DMS153 treated with DMSO at 0.1 percent for 48 hours (cell line): ENCODE measurements around the gene ILKAP.

Source experiments
- DNase-seq: peaks from one replicate; lab custom pipeline; 2025; ENCODE audit not compliant: unreplicated experiment; lab: John Stamatoyannopoulos, UW

The ILKAP gene

GRCh38 chr2:238152771-238153688 is 50.5 kb downstream of the ILKAP start:
- no peak for DNase-seq

GRCh38 chr2:238151628-238152235 is 51.8 kb downstream of the ILKAP start:
- no peak for DNase-seq

DNA sequence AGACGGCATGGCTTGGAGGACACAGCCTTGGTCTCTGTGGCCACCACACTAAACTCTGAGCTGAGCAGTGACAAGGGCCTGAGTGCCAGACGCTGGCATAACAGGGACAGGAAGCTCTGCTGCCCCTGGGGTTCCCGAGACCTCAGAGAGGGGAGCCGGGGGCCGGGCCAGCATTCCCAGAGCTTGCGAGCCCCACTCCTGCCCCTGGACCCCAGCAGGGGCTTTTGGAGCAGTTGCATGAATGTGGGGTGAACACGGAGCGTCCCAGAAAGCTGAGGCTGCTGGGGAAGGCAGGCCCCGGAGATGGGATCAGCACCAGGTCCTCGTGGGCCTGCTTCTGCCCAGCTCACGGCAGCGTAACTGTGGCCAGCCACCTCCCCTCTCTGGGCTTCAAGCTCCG is 52.3 kb downstream of the ILKAP start:
- DNase-seq: no peak

GRCh38 chr2:238150686-238151085 is 52.8 kb downstream of the ILKAP start:
- no peak for DNase-seq

DNA sequence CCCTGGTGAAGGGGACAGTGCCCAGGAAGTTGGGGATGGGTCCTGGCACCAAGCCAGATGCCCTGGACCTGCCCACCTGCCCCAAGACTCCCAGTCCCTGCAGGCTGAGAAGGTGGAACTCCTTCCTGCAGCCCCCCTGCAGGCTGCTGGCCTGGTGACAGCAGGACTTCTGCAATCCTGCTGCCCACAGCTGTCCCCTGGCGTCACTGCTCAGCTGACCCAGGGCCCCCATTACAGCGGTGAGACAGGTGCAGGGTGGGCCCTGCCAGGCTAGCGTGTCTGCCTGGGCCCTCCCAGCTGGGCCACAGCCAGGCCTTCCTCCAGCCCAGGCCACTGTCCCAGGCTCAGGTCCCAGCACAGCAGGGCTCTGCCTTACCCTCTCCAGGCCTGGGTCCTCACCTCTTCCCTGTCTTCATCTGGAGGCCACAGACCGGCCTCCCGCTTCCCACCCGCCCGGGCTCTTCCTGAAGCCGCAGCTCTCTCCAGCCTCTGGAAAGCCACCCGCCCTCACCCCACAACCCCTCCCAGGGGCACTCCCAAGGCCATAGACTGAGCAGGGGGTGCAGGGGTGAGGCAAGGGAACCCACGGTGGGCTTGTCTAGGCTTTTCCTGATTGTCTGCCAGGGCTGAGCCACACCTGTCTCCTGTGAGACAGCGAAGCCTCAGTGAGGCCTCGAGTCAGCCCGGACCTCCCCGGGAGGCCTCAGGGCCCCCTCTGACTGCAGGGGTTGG is 53.5 kb downstream of the ILKAP start:
- DNase-seq: no peak

DNA sequence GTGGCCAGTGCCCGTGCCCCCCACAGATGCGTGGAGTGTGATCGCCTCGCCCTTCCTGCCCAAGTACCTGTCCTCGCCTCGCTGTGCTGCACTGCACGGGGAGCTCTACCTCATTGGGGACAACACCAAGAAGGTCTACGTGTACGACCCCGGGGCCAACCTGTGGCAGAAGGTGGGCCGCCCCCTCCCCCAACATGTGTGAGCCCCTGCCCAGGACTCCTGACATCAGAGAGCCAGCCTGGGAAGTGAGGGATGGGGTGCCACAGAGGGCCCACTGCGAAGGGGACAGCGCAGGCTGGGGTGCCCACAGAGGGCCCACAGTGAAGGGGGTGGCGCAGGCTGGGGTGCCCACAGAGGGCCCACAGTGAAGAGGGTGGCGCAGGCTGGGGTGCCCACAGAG is 54.5 kb downstream of the ILKAP start:
- DNase-seq: no peak

GRCh38 chr2:238146884-238147544 is 56.5 kb downstream of the ILKAP start:
- DNase-seq: no peak

- no peak for DNase-seq
These were observed 57.6 kb downstream of the ILKAP start for GRCh38 chr2:238145851-238146250.

GRCh38 chr2:238145046-238145445 is 58.4 kb downstream of the ILKAP start:
- DNase-seq: no peak

DNA sequence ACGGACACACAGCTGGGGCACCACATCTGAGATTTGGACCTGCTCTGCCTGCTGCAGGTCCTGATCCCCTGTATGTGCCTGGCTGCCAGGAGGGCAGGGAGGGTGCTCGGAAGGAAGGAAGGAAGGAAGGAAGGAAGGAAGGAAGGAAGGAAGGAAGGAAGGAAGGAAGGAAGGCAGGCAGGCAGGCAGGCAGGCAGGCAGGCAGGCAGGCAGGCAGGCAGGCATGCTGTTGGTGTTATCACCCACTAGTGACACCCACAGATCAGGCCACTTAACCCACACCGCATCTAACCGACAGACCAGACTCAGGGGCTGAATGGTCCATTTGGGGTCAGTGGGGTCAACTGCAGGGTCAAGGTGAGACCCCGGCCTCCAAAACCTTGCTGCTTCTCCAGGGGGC is 59.2 kb downstream of the ILKAP start:
- no peak for DNase-seq

DNA sequence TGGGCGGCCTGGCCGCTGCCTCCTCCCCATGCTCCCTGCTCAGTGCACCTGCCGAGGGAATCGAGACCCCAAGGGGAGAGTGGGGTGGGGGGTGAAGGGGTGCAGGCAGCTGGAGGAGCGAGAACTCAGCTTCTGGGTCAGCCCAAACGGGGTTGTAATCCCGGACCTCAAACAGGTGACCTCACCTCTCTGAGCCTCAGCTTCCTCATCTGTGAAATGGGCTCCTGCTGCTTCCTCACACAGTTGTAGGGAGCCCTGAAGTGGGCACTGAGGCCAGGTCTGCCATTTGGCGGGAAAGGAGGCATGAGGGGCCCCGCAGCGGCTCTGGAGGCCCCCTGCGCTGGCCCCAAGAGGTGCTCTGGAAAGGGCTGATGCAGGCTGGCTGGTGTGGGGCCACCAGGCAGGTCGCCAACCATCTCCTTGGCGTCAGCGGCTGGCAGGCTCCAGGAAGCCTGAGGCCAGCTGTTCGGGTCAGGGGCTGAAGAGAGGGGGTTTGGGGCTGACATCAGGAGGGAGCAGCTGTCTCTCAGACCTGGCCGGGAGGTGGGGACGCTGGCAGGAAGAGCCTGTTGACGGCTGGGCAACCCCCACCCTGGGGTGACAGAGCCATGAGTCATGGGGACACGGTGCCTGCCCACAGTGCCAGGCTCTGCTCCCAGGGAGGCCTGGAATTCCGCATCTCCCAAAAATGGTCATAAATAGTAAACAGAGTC is 60.1 kb downstream of the ILKAP start:
- no peak for DNase-seq

GRCh38 chr2:238142382-238143205 is 60.9 kb downstream of the ILKAP start:
- no peak for DNase-seq

GRCh38 chr2:238141541-238142318 is 61.8 kb downstream of the ILKAP start:
- peak; percentile 53 for DNase-seq

DNA sequence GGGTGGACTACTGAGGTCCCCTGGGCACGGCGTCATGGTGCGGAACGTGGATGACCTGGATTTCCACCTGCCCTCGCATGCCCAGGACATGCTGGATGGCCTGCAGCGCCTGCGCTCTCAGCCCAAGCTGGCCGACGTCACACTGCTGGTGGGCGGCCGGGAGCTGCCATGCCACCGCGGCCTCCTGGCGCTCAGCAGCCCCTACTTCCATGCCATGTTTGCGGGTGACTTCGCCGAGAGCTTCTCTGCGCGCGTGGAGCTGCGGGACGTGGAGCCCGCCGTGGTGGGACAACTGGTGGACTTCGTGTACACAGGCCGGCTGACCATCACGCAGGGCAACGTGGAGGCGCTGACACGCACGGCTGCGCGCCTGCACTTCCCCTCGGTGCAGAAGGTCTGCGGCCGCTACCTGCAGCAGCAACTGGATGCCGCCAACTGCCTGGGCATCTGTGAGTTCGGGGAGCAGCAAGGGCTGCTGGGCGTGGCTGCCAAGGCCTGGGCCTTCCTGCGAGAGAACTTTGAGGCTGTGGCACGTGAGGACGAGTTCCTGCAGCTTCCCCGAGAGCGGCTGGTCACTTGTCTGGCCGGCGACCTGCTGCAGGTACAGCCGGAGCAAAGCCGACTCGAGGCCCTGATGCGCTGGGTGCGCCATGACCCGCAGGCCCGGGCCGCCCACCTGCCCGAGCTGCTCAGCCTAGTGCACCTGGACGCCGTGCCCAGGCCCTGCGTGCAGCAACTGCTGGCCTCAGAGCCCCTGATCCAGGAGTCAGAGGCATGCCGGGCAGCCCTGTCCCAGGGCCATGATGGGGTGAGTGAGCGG is 62.6 kb downstream of the ILKAP start:
- DNase-seq: no peak

- no peak for DNase-seq
These were observed 63.5 kb downstream of the ILKAP start for GRCh38 chr2:238140040-238140439.

DNA sequence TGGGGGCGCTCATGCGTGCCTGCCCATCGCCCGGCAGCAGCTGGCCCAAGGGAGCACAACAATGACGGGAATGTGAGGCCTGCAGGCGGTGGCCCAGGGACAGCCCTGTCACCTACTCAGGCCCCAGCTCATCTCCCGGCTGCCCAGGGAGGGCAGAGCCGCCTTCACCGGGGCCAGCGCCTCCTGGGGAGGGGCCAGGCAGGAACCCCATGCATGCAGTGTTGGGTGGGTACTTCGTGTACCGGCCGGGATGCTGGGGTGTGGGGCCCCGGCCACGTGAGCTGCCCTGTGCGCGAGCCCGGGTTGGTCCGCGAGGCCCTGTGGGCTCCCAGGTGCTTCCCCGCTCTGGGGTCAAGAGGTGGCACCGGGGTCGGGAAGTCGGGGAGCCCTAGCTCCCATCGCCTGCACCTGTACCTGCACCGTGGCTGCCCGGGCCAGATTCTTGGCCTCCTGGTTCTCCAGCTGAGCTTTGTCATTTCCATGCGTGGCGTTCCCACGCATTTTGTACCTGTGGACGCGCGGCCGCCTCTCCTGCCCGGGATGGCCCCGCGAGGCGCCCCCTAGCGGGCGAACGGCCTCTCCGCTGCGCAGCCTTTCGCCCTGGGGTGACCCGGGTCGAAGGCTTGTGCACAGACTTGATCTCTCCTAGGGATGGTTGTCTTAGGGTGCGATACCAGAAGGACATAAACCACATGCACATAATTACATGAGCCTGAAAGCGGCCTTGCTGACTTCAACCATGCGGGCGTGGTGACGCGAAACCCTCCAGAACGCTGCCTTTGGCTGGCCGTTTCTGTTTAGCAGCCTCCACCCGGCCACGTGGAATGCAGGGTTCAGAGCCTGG is 64.1 kb downstream of the ILKAP start:
- no peak for DNase-seq
